Upper lobe of right lung (tissue), 1 donor: ENCODE measurements around the gene MED15. TPM values are rescaled to one million over a fixed set of nuclear protein-coding genes. Genes with fewer than 3 reads are reported as not detected.
"Not testable (repeated sequence)": the region's sequence is repeated elsewhere in the genome, so short reads cannot be mapped to it uniquely, and the experiment has no call there.

ENCODE experiments used
- ATAC-seq: fragments of 200-7000 bp; cut with Tn5 transposase; one replicate; pipeline ENCODE4 v1.9.1; 2020; ENCODE audit warnings: mild to moderate bottlenecking, moderate library complexity
- DNase-seq: peaks from one replicate; pipeline ENCODE4 v3.0.0-alpha.2; 2020
- H3K27ac ChIP-seq: fragments of 200-600 bp; one replicate; pipeline ENCODE4 v1.8.0; 2022
- H3K27me3 ChIP-seq: fragments of 200-600 bp; one replicate; pipeline ENCODE4 v1.8.0; 2022; ENCODE audit warnings: mild to moderate bottlenecking
- H3K36me3 ChIP-seq: fragments of 200-600 bp; one replicate; pipeline ENCODE4 v1.8.0; 2022
- H3K4me1 ChIP-seq: fragments of 200-600 bp; one replicate; pipeline ENCODE4 v1.8.0; 2022
- H3K4me3 ChIP-seq: fragments of 200-600 bp; one replicate; pipeline ENCODE4 v1.8.0; 2022; ENCODE audit warnings: mild to moderate bottlenecking
- H3K9me3 ChIP-seq: fragments of 200-600 bp; one replicate; pipeline ENCODE4 v1.8.0; 2022
- CTCF ChIP-seq: fragments of 200-600 bp; IDR thresholded peaks from one replicate; pipeline ENCODE4 v1.8.0; 2022; ENCODE audit warnings: antibody characterized with exemption
- intact Hi-C: fragments of 100-400 bp; cut with DNase I; formaldehyde crosslinking; loops from one replicate; pipeline ENCODE4 v1.11.0; 2022
- total RNA-seq: library from RNA; stranded (reverse); fragmentation: NEBNext Ultra II Directional; extraction: Animal tissue kit (Norgen Biotek cat#: 25700); gene quantifications from one replicate; pipeline ENCODE4 v1.2.1, GENCODE V29; 2021
- donor health status: DM: no; HTN: yes; CAD: no; lungs with severe emphysema.

MED15 gene
- total RNA-seq, 1 donor from 2014 or later: 96.9 TPM

GRCh38 chr22:20591660-20592310 is 84.4 kb downstream of the MED15 start:
- Histone ChIP-seq H3K9me3 (no peaks in the 10 kb centered on the region), H3K27ac (no peak overlapping the region), H3K27me3 (no peaks in the 10 kb centered on the region), H3K4me1 (no peaks in the 10 kb centered on the region), H3K4me3 (no peak overlapping the region), H3K36me3 (peaks cover 9% of the 10 kb centered on the region)
- DNase-seq: peak; percentile 64
- no peak for TF ChIP-seq CTCF
- peak; percentile 25 for ATAC-seq
- intact Hi-C loops: no loop called here

GRCh38 chr22:20594038-20594437 is 86.6 kb downstream of the MED15 start:
- H3K9me3 ChIP-seq, intact Hi-C loops: not testable (repeated sequence)

GRCh38 chr22:20594486-20594885 is 87.1 kb downstream of the MED15 start:
- intact Hi-C loops, H3K27me3 ChIP-seq, H3K4me1 ChIP-seq, DNase-seq, H3K36me3 ChIP-seq, H3K27ac ChIP-seq, H3K4me3 ChIP-seq, ATAC-seq, H3K9me3 ChIP-seq: not testable (repeated sequence)

More at GRCh38 chr22:20594038-20594437, 86.6 kb downstream of the MED15 start:
- DNase-seq, ATAC-seq, H3K27ac ChIP-seq, H3K4me1 ChIP-seq, H3K27me3 ChIP-seq, H3K4me3 ChIP-seq, H3K36me3 ChIP-seq: not testable (repeated sequence)

GRCh38 chr22:20595461-20595860 is 88.1 kb downstream of the MED15 start:
- no peaks in the 10 kb centered on the region for H3K9me3 ChIP-seq
- no peak for DNase-seq
- no peak for TF ChIP-seq CTCF

GRCh38 chr22:20599117-20599516 is 91.7 kb downstream of the MED15 start:
- intact Hi-C loops: no loop called here
- Histone ChIP-seq H3K4me3 (no peak overlapping the region), H3K27ac (no peak overlapping the region), H3K4me1 (no peaks in the 10 kb centered on the region), H3K9me3 (no peaks in the 10 kb centered on the region), H3K27me3 (no peaks in the 10 kb centered on the region), H3K36me3 (no peaks in the 10 kb centered on the region)
- DNase-seq: no peak
- no peak for TF ChIP-seq CTCF
- peak; percentile 26 for ATAC-seq

More at GRCh38 chr22:20595461-20595860, 88.1 kb downstream of the MED15 start:
- H3K36me3 ChIP-seq: no peaks in the 10 kb centered on the region
- H3K4me1 ChIP-seq: no peaks in the 10 kb centered on the region
- no peak overlapping the region for H3K27ac ChIP-seq
- intact Hi-C loops: no loop called here
- no peak for ATAC-seq
- H3K4me3 ChIP-seq: no peak overlapping the region
- H3K27me3 ChIP-seq: no peaks in the 10 kb centered on the region

- TF ChIP-seq CTCF: no peak
- H3K4me3 ChIP-seq: no peak overlapping the region
- no peak for ATAC-seq
- no peak overlapping the region for H3K27ac ChIP-seq
- intact Hi-C loops: no loop called here
- no peaks in the 10 kb centered on the region for H3K4me1 ChIP-seq
- no peaks in the 10 kb centered on the region for H3K36me3 ChIP-seq
- no peaks in the 10 kb centered on the region for H3K27me3 ChIP-seq
- no peaks in the 10 kb centered on the region for H3K9me3 ChIP-seq
- no peak for DNase-seq
These were observed 92.8 kb downstream of the MED15 start for GRCh38 chr22:20600137-20600673.
